DOHH2 (cell line): ENCODE results near the gene ZBTB49.

Source experiments
- H3F3A ChIP-seq: fragments of 200-600 bp; sonication (generic), shearing (Covaris generic); 2 replicates; pipeline ENCODE4 v1.6.0; 2016; ENCODE audit warnings: antibody characterized with exemption, mild to moderate bottlenecking; ENCODE audit not compliant: control insufficient read depth, insufficient read depth
- H3K27ac ChIP-seq: fragments of 200-600 bp; sonication (generic); 2 replicates; pipeline ENCODE4 v1.5.1; 2014; ENCODE audit warnings: low read depth, mild to moderate bottlenecking, low read length, moderate library complexity
- H3K27me3 ChIP-seq: fragments of 200-600 bp; sonication (generic); 2 replicates; pipeline ENCODE4 v1.6.1; 2014; ENCODE audit warnings: mild to moderate bottlenecking, low read length, mixed read lengths; ENCODE audit not compliant: control insufficient read depth
- H3K36me3 ChIP-seq: fragments of 200-600 bp; sonication (generic); 2 replicates; pipeline ENCODE4 v1.6.1; 2014; ENCODE audit warnings: mild to moderate bottlenecking, low read length, moderate library complexity, mixed read lengths; ENCODE audit not compliant: control insufficient read depth
- H3K4me1 ChIP-seq: fragments of 200-600 bp; sonication (generic); 2 replicates; pipeline ENCODE4 v1.6.1; 2014; ENCODE audit warnings: mild to moderate bottlenecking, low read length, mixed read lengths; ENCODE audit not compliant: control insufficient read depth
- H3K4me2 ChIP-seq: fragments of 200-600 bp; sonication (generic); 2 replicates; pipeline ENCODE4 v1.6.0; 2014; ENCODE audit warnings: mild to moderate bottlenecking, low read length, moderate library complexity
- H3K4me3 ChIP-seq: fragments of 200-600 bp; sonication (generic); 2 replicates; pipeline ENCODE4 v1.5.1; 2014; ENCODE audit warnings: mild to moderate bottlenecking, low read length, mixed read lengths
- H3K79me2 ChIP-seq: fragments of 200-600 bp; sonication (generic); 2 replicates; pipeline ENCODE4 v1.6.1; 2014; ENCODE audit warnings: mild to moderate bottlenecking, low read length, mixed read lengths; ENCODE audit not compliant: control insufficient read depth
- H3K9me2 ChIP-seq: fragments of 200-600 bp; sonication (generic); replicated peaks from 2 replicates; pipeline ENCODE4 v1.6.1; 2014; ENCODE audit warnings: mild to moderate bottlenecking, low read length, mixed read lengths; ENCODE audit not compliant: control insufficient read depth
- H3K9me3 ChIP-seq: fragments of 200-600 bp; sonication (generic); 2 replicates; pipeline ENCODE4 v1.6.1; 2014; ENCODE audit warnings: antibody characterized with exemption, low read length, mixed read lengths; ENCODE audit not compliant: control insufficient read depth, insufficient read depth
- H4K20me1 ChIP-seq: fragments of 200-600 bp; sonication (generic); 2 replicates; pipeline ENCODE4 v1.6.0; 2014; ENCODE audit warnings: low read depth, mild to moderate bottlenecking, antibody characterized with exemption, low read length, moderate library complexity; ENCODE audit not compliant: control insufficient read depth, insufficient read depth
- EZH2phosphoT487 ChIP-seq: fragments of 200-600 bp; sonication (generic); IDR thresholded peaks from 2 replicates; pipeline ENCODE4 v1.6.1; 2017; ENCODE audit warnings: borderline replicate concordance, mild to moderate bottlenecking, antibody characterized with exemption, low read length, moderate library complexity, mixed read lengths
- TF ChIP-seq, protein P1 (sequence below): fragments of 200-600 bp; sonication (generic); IDR thresholded peaks from one replicate; pipeline ENCODE4 v1.5.1; 2014; ENCODE audit warnings: antibody characterized with exemption, mild to moderate bottlenecking, low read depth, low read length; ENCODE audit not compliant: poor library complexity, severe bottlenecking

The ZBTB49 gene

GRCh38 chr4:4338210-4339001 lies 48.4 kb downstream of the ZBTB49 start:
- H3K9me3 ChIP-seq: no peaks in the 10 kb centered on the region

GRCh38 chr4:4339504-4340085 lies 49.5 kb downstream of the ZBTB49 start:
- H3K4me1 ChIP-seq: peaks cover 31% of the 10 kb centered on the region
- no peaks in the 10 kb centered on the region for H4K20me1 ChIP-seq
- no peaks in the 10 kb centered on the region for H3K9me3 ChIP-seq
- H3K9me2 ChIP-seq: no peaks in the 10 kb centered on the region
- H3K4me2 ChIP-seq: no peak overlapping the region
- H3K36me3 ChIP-seq: no peaks in the 10 kb centered on the region
- no peak overlapping the region for H3K27ac ChIP-seq
- 0 out of 2 replicates have a peak, but pooled peaks cover 3% of the 10 kb centered on the region for H3F3A ChIP-seq
- no peak for TF ChIP-seq EZH2phosphoT487
- TF ChIP-seq, protein P1, sequence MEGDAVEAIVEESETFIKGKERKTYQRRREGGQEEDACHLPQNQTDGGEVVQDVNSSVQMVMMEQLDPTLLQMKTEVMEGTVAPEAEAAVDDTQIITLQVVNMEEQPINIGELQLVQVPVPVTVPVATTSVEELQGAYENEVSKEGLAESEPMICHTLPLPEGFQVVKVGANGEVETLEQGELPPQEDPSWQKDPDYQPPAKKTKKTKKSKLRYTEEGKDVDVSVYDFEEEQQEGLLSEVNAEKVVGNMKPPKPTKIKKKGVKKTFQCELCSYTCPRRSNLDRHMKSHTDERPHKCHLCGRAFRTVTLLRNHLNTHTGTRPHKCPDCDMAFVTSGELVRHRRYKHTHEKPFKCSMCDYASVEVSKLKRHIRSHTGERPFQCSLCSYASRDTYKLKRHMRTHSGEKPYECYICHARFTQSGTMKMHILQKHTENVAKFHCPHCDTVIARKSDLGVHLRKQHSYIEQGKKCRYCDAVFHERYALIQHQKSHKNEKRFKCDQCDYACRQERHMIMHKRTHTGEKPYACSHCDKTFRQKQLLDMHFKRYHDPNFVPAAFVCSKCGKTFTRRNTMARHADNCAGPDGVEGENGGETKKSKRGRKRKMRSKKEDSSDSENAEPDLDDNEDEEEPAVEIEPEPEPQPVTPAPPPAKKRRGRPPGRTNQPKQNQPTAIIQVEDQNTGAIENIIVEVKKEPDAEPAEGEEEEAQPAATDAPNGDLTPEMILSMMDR: no peak
- no peak overlapping the region for H3K4me3 ChIP-seq
- no peaks in the 10 kb centered on the region for H3K79me2 ChIP-seq
- H3K27me3 ChIP-seq: no peaks in the 10 kb centered on the region

More at GRCh38 chr4:4338210-4339001, 48.4 kb downstream of the ZBTB49 start:
- H3K79me2 ChIP-seq: no peaks in the 10 kb centered on the region
- no peak overlapping the region for H3K4me3 ChIP-seq
- H3K4me1 ChIP-seq: peaks cover 20% of the 10 kb centered on the region
- no peak for TF ChIP-seq EZH2phosphoT487
- TF ChIP-seq, protein P1: no peak
- no peak overlapping the region for H3K27ac ChIP-seq
- H3F3A ChIP-seq: no peaks in the 10 kb centered on the region
- no peaks in the 10 kb centered on the region for H3K36me3 ChIP-seq
- no peaks in the 10 kb centered on the region for H3K27me3 ChIP-seq
- H4K20me1 ChIP-seq: no peaks in the 10 kb centered on the region
- no peaks in the 10 kb centered on the region for H3K9me2 ChIP-seq
- H3K4me2 ChIP-seq: no peak overlapping the region

GRCh38 chr4:4341861-4342650 lies 52.0 kb downstream of the ZBTB49 start:
- no peaks in the 10 kb centered on the region for H4K20me1 ChIP-seq
- no peaks in the 10 kb centered on the region for H3K79me2 ChIP-seq
- peaks cover 6% of the 10 kb centered on the region for H3K36me3 ChIP-seq
- no peak overlapping the region for H3K4me2 ChIP-seq
- no peaks in the 10 kb centered on the region for H3K9me2 ChIP-seq
- peaks cover 53% of the 10 kb centered on the region for H3K4me1 ChIP-seq
- H3K9me3 ChIP-seq: no peaks in the 10 kb centered on the region
- peaks cover 12% of the 10 kb centered on the region for H3F3A ChIP-seq
- 0 out of 2 replicates have a peak overlapping the region, but pooled peaks have one; percentile 11 for H3K27ac ChIP-seq
- TF ChIP-seq, protein P1: no peak
- TF ChIP-seq EZH2phosphoT487: no peak
- H3K4me3 ChIP-seq: no peak overlapping the region
- H3K27me3 ChIP-seq: no peaks in the 10 kb centered on the region
